NCI-H526 treated with DMSO at 0.1 percent for 48 hours (cell line): Measurements from ENCODE around the gene AVL9.
"Not testable (repeated sequence)": the region's sequence is repeated elsewhere in the genome, so short reads cannot be mapped to it uniquely, and the experiment has no call there.

Experiments
- DNase-seq: peaks from one replicate; lab custom pipeline; 2025; lab: John Stamatoyannopoulos, UW

The AVL9 gene

DNA sequence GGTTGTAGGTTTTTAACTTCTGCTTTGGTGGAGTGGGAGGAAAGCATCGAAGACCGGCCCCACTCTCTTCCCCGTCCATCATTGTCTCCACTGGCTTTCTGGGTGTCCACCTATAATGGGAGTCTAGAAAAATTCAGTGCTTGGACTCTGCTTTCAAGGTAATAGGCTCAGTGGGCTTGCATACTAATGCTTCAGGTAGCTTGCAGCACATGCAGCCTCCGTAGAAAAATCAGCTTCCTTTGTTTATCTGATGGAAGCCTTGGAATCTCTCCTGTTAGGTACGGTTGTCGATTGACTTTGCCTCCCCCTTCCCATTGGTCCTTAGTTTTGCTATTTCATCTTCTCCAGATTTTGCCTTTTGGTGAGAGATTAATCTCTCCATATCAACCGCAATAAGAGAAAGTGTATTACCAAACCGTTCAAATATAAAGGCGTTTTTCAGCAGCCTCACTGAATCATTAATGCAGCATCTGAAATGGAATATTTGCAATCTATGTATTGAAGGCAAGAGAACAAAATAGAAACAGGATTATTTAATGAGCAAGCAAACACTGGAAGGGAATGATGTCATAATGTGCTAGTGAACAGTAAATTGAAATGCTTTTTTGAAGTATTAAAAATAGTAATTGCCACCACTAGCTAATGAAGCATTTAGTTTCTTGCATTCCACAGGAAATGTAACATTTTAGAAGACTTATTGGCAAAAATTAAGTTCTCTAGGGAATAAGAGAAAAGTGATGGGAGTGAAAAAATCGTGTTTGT is 944 bp downstream of the AVL9 start:
- DNase-seq = peak; percentile 50

GRCh38 chr7:32499755-32500154 is 4.5 kb downstream of the AVL9 start:
- not testable (repeated sequence) for DNase-seq

DNA sequence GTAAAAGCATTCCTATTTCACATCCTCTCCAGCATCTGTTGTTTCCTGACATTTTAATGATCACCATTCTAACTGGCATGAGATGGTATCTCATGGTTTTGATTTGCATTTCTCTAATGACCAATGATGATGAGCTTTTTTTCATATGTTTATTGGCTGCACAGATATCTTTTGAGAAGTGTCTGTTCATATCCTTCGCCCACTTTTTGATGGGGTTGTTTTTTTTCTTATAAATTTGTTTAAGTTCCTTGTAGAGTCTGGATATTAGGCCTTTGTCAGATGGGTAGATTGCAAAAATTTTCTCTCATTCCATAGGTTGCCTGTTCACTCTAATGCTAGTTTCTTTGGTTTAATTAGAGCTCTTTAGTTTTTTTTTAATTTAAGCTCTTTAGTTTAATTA is 4.9 kb downstream of the AVL9 start:
- not testable (repeated sequence) for DNase-seq

GRCh38 chr7:32500922-32501341 is 5.6 kb downstream of the AVL9 start:
- DNase-seq = no peak

DNA sequence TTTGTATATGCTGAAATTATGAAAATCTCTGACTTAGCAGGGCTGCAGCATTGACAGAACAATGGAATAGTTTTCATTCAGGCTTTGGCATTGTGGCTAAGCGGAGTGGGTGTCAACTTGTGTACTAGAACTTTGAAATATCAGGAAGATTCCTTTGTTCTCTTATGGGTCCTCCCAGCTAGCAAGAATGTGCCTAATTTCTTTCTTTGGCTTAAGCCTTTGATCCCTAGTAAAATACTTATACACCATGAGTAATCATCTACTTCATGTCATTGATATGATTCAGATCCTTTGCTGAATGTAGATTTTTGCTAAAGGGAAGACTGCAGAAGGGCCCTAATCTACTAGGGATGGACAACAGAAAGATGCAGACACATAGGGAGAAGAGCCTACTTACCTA is 6.2 kb downstream of the AVL9 start:
- DNase-seq = no peak

- no peak for DNase-seq
Observed at GRCh38 chr7:32502728-32503127, 7.4 kb downstream of the AVL9 start.

GRCh38 chr7:32506266-32507054 is 11.2 kb downstream of the AVL9 start:
- no peak for DNase-seq

GRCh38 chr7:32507414-32507813 is 12.1 kb downstream of the AVL9 start:
- DNase-seq = no peak

DNA sequence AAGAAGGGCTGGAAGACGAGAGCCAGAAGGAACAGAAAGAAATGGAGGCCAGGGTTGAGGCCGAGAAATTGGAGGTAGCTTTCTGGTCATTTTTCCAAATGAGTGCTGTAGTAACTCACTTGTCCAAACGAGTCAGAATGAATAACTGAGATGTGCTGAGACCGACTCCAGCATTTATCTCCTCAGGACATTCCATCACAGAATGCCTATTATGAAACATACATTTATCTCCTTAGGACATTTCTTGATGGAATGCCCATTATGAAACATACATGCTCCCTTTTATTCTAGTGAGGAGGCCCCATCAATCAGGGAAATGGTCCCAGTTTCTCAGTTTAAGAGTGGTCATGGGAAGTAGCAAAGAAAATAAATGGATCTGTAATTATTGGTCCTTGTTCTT is 16.5 kb downstream of the AVL9 start:
- no peak for DNase-seq

DNA sequence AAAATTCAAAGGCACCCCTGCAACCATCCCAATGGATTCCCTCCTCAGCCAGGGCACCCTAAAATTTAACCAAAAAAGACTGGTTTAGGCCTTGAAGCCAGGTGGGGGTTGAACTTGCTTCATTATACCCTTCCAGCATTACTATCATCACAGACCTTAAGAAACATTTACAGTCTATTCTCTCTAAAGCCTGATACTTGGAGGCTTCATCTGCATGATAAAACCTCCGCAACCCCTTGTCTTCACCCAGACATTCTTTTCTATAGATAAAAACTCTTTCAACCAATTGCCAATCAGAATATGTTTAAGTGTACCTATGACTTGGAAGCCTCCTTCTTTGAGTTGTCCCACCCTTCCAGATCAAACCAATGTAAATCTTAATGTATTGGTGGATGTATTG is 17.9 kb downstream of the AVL9 start:
- DNase-seq = no peak

GRCh38 chr7:32515890-32516550 is 20.7 kb downstream of the AVL9 start:
- no peak for DNase-seq

DNA sequence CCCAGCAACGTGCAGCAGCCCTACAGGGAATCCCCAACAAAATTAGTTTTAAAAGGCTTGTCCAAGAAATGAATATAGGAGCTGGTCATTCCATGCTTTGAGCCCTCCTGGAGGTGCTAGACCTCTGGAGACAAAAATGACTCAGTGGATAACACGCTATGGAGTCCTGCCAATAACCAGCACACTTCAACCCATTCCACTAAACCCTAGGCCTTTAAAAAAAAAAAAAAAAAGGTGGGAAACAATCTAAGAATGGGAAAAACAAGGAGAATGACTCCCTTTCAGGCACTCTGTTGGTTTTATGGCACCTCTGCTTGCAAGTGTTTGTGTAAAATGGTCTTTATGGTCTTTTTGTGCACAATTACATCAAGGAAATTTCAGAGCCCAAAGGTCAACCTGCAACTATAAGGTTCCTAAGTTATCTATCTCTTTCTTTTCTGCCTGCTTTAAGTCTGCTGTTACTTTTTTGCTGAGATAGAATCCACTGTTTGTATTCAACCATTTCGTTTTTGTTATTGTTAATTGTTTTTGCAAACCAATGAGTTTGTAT is 21.3 kb downstream of the AVL9 start:
- no peak for DNase-seq

DNA sequence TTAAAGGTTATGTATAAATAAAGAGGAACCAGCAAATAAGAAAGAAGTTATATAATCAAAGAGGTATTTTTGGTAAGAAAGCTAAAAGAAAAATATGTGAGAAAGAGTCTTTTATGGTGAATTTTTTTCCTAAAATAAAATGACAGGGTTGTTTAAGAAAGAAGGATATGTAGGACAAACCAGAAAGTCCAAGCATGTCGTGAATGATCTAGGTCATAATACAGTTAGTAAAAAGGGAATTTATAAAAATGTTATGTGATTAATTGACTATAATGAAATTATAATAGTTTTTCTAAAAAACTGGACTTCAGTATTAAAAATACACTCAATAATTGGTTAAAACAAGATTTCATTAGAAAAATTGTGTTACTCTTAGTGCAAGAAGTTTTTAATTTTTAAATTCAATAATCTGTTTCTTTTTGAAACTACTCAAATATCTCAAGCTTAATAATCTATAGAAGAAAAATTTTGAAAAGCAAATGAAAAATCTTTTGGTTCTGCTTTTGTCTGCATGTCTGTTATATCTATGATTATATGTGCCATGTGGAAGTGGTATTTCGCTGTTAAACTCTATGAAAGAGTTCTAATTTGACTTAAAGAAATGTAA is 23.3 kb downstream of the AVL9 start:
- no peak for DNase-seq

- no peak for DNase-seq
Observed at GRCh38 chr7:32519763-32520162, 24.5 kb downstream of the AVL9 start.

GRCh38 chr7:32522746-32523530 is 27.6 kb downstream of the AVL9 start:
- DNase-seq = no peak

- DNase-seq = no peak
Observed at GRCh38 chr7:32524631-32525030, 29.3 kb downstream of the AVL9 start.

DNA sequence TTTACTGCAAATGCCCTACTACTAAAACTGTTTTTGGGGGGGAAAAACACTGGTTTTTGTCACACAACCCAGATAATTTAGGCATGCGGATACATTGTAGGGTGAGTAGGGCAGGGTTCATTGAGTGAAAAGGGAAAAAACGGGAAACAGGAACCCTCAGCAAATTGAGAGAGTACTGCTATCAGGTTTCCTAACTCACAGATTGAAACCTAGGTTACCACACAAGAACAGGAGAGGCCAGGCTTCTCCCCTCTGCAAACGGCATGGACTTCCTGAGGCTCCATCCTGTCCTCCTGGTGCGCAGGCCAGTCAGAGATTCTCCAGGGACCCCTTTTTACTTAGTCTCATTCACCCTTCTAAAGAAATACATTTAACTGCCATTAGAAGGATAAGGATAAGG is 30.6 kb downstream of the AVL9 start:
- no peak for DNase-seq

- DNase-seq = no peak
Observed at GRCh38 chr7:32531402-32531801, 36.1 kb downstream of the AVL9 start.

GRCh38 chr7:32532086-32532485 is 36.8 kb downstream of the AVL9 start:
- DNase-seq = no peak

GRCh38 chr7:32532716-32533115 is 37.4 kb downstream of the AVL9 start:
- DNase-seq = no peak

DNA sequence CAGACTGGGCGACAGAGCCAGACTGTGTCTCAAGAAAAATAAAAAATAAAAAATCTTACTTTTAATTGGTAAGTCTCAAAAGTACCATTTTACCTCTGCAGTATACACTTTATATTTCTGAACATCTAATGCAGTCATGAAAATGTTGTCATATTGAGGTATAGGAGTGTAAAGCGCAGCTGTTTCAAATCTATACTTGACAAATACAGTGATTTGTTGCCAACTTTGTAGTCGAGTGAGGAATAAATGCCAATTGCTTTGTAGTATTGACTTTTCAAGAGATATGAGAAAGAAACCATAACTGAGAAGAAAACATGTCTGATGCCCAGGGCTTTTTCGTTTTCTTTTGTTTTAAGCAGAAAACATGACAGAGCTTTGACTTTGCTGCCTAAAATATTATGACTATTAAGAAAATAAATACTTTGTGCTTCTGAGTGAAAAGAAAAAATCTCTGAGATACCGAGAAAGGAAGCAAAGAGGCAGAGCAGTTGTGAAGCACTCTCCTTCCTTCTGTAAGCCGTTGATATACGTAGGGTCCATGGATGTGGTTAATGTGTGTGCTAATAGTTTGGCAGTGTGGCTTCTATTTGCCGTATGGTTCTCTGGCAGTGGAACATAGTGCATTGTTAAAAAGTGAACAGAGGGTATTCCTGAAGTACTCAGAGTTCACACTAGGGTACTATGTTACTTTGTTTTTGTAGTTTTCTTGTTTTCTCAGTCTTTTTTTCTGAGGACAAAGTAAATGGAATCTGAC is 38.2 kb downstream of the AVL9 start:
- DNase-seq = no peak
